ENCODE measurements around the gene GBP5. TPM values are rescaled to one million over a fixed set of nuclear protein-coding genes. Genes with fewer than 3 reads are reported as not detected.

GBP5 gene, protein sequence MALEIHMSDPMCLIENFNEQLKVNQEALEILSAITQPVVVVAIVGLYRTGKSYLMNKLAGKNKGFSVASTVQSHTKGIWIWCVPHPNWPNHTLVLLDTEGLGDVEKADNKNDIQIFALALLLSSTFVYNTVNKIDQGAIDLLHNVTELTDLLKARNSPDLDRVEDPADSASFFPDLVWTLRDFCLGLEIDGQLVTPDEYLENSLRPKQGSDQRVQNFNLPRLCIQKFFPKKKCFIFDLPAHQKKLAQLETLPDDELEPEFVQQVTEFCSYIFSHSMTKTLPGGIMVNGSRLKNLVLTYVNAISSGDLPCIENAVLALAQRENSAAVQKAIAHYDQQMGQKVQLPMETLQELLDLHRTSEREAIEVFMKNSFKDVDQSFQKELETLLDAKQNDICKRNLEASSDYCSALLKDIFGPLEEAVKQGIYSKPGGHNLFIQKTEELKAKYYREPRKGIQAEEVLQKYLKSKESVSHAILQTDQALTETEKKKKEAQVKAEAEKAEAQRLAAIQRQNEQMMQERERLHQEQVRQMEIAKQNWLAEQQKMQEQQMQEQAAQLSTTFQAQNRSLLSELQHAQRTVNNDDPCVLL
- 0.05 TPM in 1 of 5 replicates, not detected in the others for total RNA-seq (2022; extraction: Qiagen RNA extraction; ENCODE audit: low read depth)

DNA sequence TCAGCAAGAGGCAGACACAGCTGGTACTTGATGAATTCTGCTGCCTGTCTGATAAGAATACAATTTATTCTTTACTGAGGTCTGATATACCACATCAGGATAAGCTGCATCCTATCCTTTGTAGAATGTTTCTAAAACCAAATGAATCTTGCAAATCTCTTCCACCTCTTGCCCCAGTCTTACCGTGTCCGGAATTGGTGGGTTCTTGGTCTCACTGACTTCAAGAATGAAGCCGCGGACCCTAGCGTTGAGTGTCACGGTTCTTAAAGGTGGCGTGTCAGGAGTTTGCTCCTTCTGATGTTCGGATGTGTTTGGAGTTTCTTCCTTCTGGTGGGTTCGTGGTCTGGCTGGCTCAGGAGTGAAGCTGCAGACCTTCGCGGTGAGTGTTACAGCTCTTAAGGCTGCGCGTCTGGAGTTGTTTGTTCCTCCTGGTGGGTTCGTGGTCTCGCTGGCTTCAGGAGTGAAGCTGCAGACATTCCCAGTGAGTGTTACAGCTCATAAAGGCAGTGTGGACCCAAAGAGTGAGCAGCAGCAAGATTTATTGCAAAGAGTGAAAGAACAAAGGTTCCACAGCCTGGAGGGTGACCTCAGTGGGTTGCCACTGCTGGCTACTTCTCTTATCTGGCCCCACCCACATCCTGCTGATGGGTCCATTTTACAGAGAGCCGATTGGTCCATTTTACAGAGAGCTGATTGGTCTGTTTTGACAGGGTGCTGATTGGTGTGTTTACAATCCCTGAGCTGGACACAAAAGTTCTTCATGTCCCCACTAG is at the start of gene GBP5:
GBP5 (minus strand) TSS at position 592 of the 773 bp plus-strand sequence. CDS start 3,305 bp downstream, outside the sequence.

Other genes with a start within 250 kb of the GBP5 start
- gene GBP3, start 250.0 kb downstream of the GBP5 start, total RNA-seq (2022; extraction: Qiagen RNA extraction; ENCODE audit: low read depth), result 0.77 to 1.5 TPM (median 0.87 TPM) in 5 replicates
- gene GBP1, start 207.7 kb downstream of the GBP5 start, total RNA-seq (2022; extraction: Qiagen RNA extraction; ENCODE audit: low read depth), result 0.05 to 0.17 TPM (median 0.10 TPM) in 5 replicates
- 0.71 to 1.1 TPM (median 0.77 TPM) in 5 replicates for gene GBP2, start 146.7 kb downstream of the GBP5 start, total RNA-seq (2022; extraction: Qiagen RNA extraction; ENCODE audit: low read depth)
- gene GBP7, start 96.9 kb downstream of the GBP5 start, total RNA-seq (2022; extraction: Qiagen RNA extraction; ENCODE audit: low read depth), result not detected in 5 replicates
- gene GBP4, start 73.9 kb downstream of the GBP5 start, total RNA-seq (2022; extraction: Qiagen RNA extraction; ENCODE audit: low read depth), result 0.02 to 0.05 TPM (median 0.02 TPM) in 3 of 5 replicates, not detected in the others
- not detected in 5 replicates for gene GBP6, start 91.2 kb upstream of the GBP5 start, total RNA-seq (2022; extraction: Qiagen RNA extraction; ENCODE audit: low read depth)

Measured in A549 treated with GW870086 at 1 μM for 4 hours (cell line).